Trophoblast cell (in vitro differentiated cells and primary cell): ENCODE data around the gene GABRR3.

ENCODE experiments used
- DNase-seq, 2 donors: peaks; one replicate each; pipeline ENCODE4 v3.0.0-alpha.2; 2016
- H2AFZ ChIP-seq: 2 replicates; pipeline ENCODE4 v1.6.1; 2013; ENCODE audit warnings: low read length, moderate library complexity, mild to moderate bottlenecking; ENCODE audit not compliant: insufficient read depth, poor library complexity
- H2AK5ac ChIP-seq: 2 replicates; pipeline ENCODE4 v1.6.1; 2013; ENCODE audit warnings: mild to moderate bottlenecking, low read length
- H2BK120ac ChIP-seq: 2 replicates; pipeline ENCODE4 v1.6.1; 2013; ENCODE audit warnings: low read length, mild to moderate bottlenecking, moderate library complexity; ENCODE audit not compliant: insufficient read depth, poor library complexity
- H2BK12ac ChIP-seq: 2 replicates; pipeline ENCODE4 v1.6.1; 2013; ENCODE audit warnings: mild to moderate bottlenecking, low read length, moderate library complexity
- H2BK5ac ChIP-seq: 2 replicates; pipeline ENCODE4 v1.6.1; 2013; ENCODE audit warnings: low read length, low read depth, moderate library complexity, mild to moderate bottlenecking; ENCODE audit not compliant: poor library complexity
- H3K14ac ChIP-seq: 2 replicates; pipeline ENCODE4 v1.6.1; 2013; ENCODE audit warnings: mild to moderate bottlenecking, low read length
- H3K18ac ChIP-seq: 2 replicates; pipeline ENCODE4 v1.6.1; 2013; ENCODE audit warnings: mild to moderate bottlenecking, low read length
- H3K23ac ChIP-seq: 2 replicates; pipeline ENCODE4 v1.6.1; 2013; ENCODE audit warnings: low read length
- H3K27ac ChIP-seq: 2 replicates; pipeline ENCODE4 v1.5.1; 2013; ENCODE audit warnings: low read depth, mild to moderate bottlenecking, inconsistent platforms, low read length, moderate library complexity
- H3K27me3 ChIP-seq: 2 replicates; pipeline ENCODE4 v1.6.1; 2013; ENCODE audit warnings: inconsistent platforms, mild to moderate bottlenecking, low read length, moderate library complexity; ENCODE audit not compliant: insufficient read depth
- H3K36me3 ChIP-seq, 2 experiments: 1 replicate in 1 of 2; 2 replicates in 1 of 2; pipeline ENCODE4 v1.6.1; 2013; ENCODE audit warnings: low read length in 2 of 2, mild to moderate bottlenecking in 2 of 2, moderate library complexity in 1 of 2; ENCODE audit not compliant: insufficient read depth in 2 of 2, control insufficient read depth in 1 of 2
- H3K4ac ChIP-seq: 2 replicates; pipeline ENCODE4 v1.6.1; 2013; ENCODE audit warnings: low read depth, mild to moderate bottlenecking, low read length, moderate library complexity
- H3K4me1 ChIP-seq, 2 experiments: 1 replicate in 1 of 2; 2 replicates in 1 of 2; pipeline ENCODE4 v1.6.1; 2013; ENCODE audit warnings: low read length in 2 of 2, mild to moderate bottlenecking in 2 of 2, moderate library complexity in 1 of 2; ENCODE audit not compliant: insufficient read depth in 2 of 2, control insufficient read depth in 1 of 2
- H3K4me2 ChIP-seq: 2 replicates; pipeline ENCODE4 v1.6.1; 2013; ENCODE audit warnings: inconsistent platforms, mild to moderate bottlenecking, low read length, moderate library complexity
- H3K4me3 ChIP-seq: 2 replicates; pipeline ENCODE4 v1.5.1; 2013; ENCODE audit warnings: mild to moderate bottlenecking, low read depth, low read length, inconsistent platforms
- H3K79me1 ChIP-seq: one replicate; pipeline ENCODE4 v1.6.1; 2013; ENCODE audit warnings: low read length
- H3K79me2 ChIP-seq: 2 replicates; pipeline ENCODE4 v1.6.1; 2013; ENCODE audit warnings: low read length, mild to moderate bottlenecking; ENCODE audit not compliant: control insufficient read depth, insufficient read depth, poor library complexity
- H3K9ac ChIP-seq: 2 replicates; pipeline ENCODE4 v1.6.1; 2013; ENCODE audit warnings: mild to moderate bottlenecking, low read length
- H3K9me3 ChIP-seq: 2 replicates; pipeline ENCODE4 v1.6.1; 2013; ENCODE audit warnings: low read depth, mild to moderate bottlenecking, control low read depth, inconsistent platforms, low read length; ENCODE audit not compliant: insufficient read depth
- H4K12ac ChIP-seq: 2 replicates; pipeline ENCODE4 v1.6.1; 2013; ENCODE audit warnings: low read depth, mild to moderate bottlenecking, low read length, moderate library complexity
- H4K8ac ChIP-seq: 2 replicates; pipeline ENCODE4 v1.6.1; 2013; ENCODE audit warnings: low read depth, mild to moderate bottlenecking, low read length, moderate library complexity
- H4K91ac ChIP-seq: one replicate; pipeline ENCODE4 v1.6.1; 2013; ENCODE audit warnings: low read depth, mild to moderate bottlenecking, low read length, moderate library complexity
- WGBS: extraction: QIAGEN DNeasy Blood & Tissue Kit; methylation state at CpG from one replicate; pipeline ENCODE4 v1.1.7; 2013; ENCODE audit warnings: missing lambda C conversion rate; ENCODE audit not compliant: insufficient read length, insufficient coverage; ENCODE audit errors: extremely low coverage; 5-methylcytosine and 5-hydroxymethylcytosine counted together

The GABRR3 gene

DNA sequence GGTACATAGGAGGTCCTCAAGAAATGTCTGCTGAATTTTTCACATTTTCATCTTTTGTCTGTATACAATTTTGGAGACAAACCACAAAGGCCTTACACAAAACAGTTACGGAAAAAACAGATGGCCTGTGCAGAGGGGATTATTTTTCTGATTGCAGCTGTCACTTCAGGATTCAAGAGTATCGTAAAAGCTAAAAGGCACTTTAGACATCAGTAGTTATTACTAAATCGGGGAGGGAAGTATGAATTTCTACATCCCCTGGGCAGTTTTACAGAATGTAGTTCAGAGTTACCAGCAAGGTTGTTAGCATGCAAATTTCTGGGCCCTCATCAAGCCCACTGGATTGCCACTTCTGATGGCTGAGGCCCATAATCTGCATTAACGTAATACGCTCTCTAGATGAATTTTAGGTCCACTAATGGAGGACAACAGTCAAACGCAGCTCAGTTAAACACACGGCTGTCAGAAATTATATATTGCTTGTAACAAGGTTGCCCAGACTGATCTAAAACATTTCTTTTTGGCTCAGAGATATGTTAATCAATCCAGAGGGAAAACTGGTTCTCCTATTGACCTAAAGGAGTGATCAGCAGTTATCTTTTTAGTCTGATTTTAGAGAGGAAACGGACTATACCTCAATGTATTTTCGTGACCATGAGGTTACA lies 64.0 kb downstream of the GABRR3 start:
- Histone ChIP-seq H3K14ac (no peak overlapping the region), H3K4me1 (peaks cover 0 to 2% of the 10 kb centered on the region in 2 experiments), H3K27ac (no peak overlapping the region), H2AFZ (no peak overlapping the region), H3K36me3 (no peaks in the 10 kb centered on the region), H2BK12ac (no peak overlapping the region), H2AK5ac (no peak overlapping the region), H2BK120ac (no peak overlapping the region), H3K23ac (no peak overlapping the region), H3K79me1 (no peaks in the 10 kb centered on the region), H3K4ac (no peak overlapping the region), H3K4me2 (peak overlapping the region; percentile 84), H2BK5ac (no peak overlapping the region), H3K4me3 (no peak overlapping the region), H3K79me2 (no peaks in the 10 kb centered on the region), H4K8ac (no peak overlapping the region), H3K9ac (peak overlapping the region; percentile 45), H3K9me3 (no peaks in the 10 kb centered on the region), H3K27me3 (no peaks in the 10 kb centered on the region), H3K18ac (no peak overlapping the region), H4K12ac (no peak overlapping the region), H4K91ac (no peak overlapping the region)
- DNase-seq = no peak
- no CpG with 5 or more reads among the region's 9 CpGs for WGBS

DNA sequence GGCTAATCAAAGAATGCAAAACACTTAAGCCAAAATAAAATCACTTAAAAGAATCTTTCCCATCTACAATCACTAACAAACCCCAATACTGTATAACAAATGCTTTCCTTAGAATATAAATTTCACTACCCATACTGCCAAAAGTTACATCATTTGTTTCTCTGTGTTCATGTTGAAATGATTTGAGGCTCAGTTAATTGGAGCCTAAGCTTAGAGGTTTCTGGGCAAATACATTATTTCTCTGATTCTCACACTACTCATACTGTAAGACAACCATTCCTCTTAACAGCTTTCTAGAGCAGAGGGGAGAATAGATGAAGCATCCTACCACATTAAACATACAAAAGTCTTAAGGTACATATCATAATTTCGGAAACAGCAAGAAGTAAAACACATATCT lies 65.0 kb downstream of the GABRR3 start:
- no peak overlapping the region for H2BK12ac ChIP-seq
- no peak overlapping the region for H3K27ac ChIP-seq
- DNase-seq = no peak
- H4K8ac ChIP-seq = no peak overlapping the region
- no peak overlapping the region for H3K4me2 ChIP-seq
- no peak overlapping the region for H2BK120ac ChIP-seq
- no peaks in the 10 kb centered on the region for H3K79me1 ChIP-seq
- no peak overlapping the region for H4K91ac ChIP-seq
- no peak overlapping the region for H3K4me3 ChIP-seq
- no CpG with 5 or more reads among the region's 1 CpG for WGBS
- no peaks in the 10 kb centered on the region for H3K79me2 ChIP-seq
- H4K12ac ChIP-seq = no peak overlapping the region
- H3K14ac ChIP-seq = no peak overlapping the region
- no peak overlapping the region for H3K9ac ChIP-seq
- H3K4me1 ChIP-seq = peaks cover 0 to 2% of the 10 kb centered on the region in 2 experiments
- no peak overlapping the region for H2AK5ac ChIP-seq
- H2AFZ ChIP-seq = no peak overlapping the region
- H2BK5ac ChIP-seq = no peak overlapping the region
- no peaks in the 10 kb centered on the region for H3K36me3 ChIP-seq
- H3K23ac ChIP-seq = no peak overlapping the region
- H3K27me3 ChIP-seq = no peaks in the 10 kb centered on the region
- no peak overlapping the region for H3K18ac ChIP-seq
- H3K4ac ChIP-seq = no peak overlapping the region
- H3K9me3 ChIP-seq = no peaks in the 10 kb centered on the region

DNA sequence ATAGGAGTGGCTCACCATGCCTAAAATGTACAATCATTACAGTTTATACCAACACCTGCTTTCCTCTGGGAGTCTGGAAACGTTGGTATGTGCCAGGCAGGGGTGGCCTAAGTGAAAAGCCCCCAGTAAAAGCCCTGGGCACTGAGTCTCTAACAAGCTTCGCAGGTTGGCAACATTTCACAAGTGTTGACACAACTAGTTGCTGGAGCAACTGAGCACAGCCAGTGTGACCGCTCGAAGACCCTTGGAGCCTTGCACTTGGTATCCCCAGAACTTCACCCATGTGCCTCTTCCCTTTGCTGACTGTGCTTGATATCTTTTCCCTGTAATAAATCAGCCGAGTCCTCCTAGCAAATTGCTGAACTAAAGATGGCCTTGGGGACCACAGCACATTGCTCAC lies 65.6 kb downstream of the GABRR3 start:
- no peak overlapping the region for H3K4ac ChIP-seq
- H3K18ac ChIP-seq = no peak overlapping the region
- H4K12ac ChIP-seq = no peak overlapping the region
- no peak overlapping the region for H3K4me2 ChIP-seq
- no peak overlapping the region for H3K27ac ChIP-seq
- WGBS = no CpG with 5 or more reads among the region's 5 CpGs
- H4K91ac ChIP-seq = no peak overlapping the region
- H3K9me3 ChIP-seq = no peaks in the 10 kb centered on the region
- no peaks in the 10 kb centered on the region for H3K27me3 ChIP-seq
- H2BK12ac ChIP-seq = no peak overlapping the region
- no peak overlapping the region for H4K8ac ChIP-seq
- no peak overlapping the region for H2BK120ac ChIP-seq
- H3K4me1 ChIP-seq = peaks cover 2% of the 10 kb centered on the region in 2 experiments
- no peak overlapping the region for H2AK5ac ChIP-seq
- no peak overlapping the region for H2BK5ac ChIP-seq
- H3K79me2 ChIP-seq = no peaks in the 10 kb centered on the region
- no peak overlapping the region for H2AFZ ChIP-seq
- H3K23ac ChIP-seq = no peak overlapping the region
- no peak overlapping the region for H3K9ac ChIP-seq
- H3K14ac ChIP-seq = no peak overlapping the region
- DNase-seq = no peak
- no peak overlapping the region for H3K4me3 ChIP-seq
- H3K79me1 ChIP-seq = no peaks in the 10 kb centered on the region
- no peaks in the 10 kb centered on the region for H3K36me3 ChIP-seq

DNA sequence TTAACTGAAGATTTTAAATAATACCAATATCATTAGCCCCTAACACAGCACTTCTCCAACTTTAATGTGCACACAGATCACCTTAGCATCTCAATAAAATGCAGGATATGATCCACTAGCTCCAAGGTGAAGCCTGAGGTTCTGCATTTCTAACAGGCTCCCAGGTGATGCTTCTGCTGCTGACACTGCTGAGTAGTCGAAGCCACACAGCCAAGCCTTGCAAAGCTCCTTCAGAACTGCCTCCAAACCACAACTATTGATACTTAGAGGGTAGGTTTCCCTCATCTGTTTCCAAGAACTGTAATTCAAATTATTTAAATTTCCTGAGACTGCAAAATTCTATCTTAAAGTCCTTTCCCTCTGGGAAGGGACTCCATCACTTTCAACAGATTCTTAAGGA lies 66.7 kb downstream of the GABRR3 start:
- Histone ChIP-seq H3K27ac (no peak overlapping the region), H2AFZ (no peak overlapping the region), H3K79me2 (no peaks in the 10 kb centered on the region), H3K27me3 (no peaks in the 10 kb centered on the region), H3K36me3 (no peaks in the 10 kb centered on the region), H3K4me3 (no peak overlapping the region), H3K9ac (peak overlapping the region; percentile 24), H3K23ac (no peak overlapping the region), H3K14ac (no peak overlapping the region), H3K4me1 (peaks cover 2% of the 10 kb centered on the region in 2 experiments), H4K8ac (no peak overlapping the region), H2BK5ac (no peak overlapping the region), H4K91ac (no peak overlapping the region), H4K12ac (no peak overlapping the region), H2BK120ac (no peak overlapping the region), H3K79me1 (no peaks in the 10 kb centered on the region), H2BK12ac (no peak overlapping the region), H3K4me2 (no peak overlapping the region), H3K18ac (no peak overlapping the region), H3K4ac (peak overlapping the region; percentile 71), H2AK5ac (no peak overlapping the region), H3K9me3 (no peaks in the 10 kb centered on the region)
- no peak for DNase-seq
- no CpG with 5 or more reads among the region's 1 CpG for WGBS
